RCC 7860 (cell line): ENCODE data around the gene GOSR2.

Source experiments
- DNase-seq: peaks from one replicate; pipeline ENCODE4 v3.0.0-alpha.2; 2015; ENCODE audit warnings: low spot score
- FAIRE-seq: peaks from 2 replicates; lab custom pipeline; 2012; peaks lifted over from hg19 to GRCh38; lab: Jason Lieb, UNC

GOSR2 gene

DNA sequence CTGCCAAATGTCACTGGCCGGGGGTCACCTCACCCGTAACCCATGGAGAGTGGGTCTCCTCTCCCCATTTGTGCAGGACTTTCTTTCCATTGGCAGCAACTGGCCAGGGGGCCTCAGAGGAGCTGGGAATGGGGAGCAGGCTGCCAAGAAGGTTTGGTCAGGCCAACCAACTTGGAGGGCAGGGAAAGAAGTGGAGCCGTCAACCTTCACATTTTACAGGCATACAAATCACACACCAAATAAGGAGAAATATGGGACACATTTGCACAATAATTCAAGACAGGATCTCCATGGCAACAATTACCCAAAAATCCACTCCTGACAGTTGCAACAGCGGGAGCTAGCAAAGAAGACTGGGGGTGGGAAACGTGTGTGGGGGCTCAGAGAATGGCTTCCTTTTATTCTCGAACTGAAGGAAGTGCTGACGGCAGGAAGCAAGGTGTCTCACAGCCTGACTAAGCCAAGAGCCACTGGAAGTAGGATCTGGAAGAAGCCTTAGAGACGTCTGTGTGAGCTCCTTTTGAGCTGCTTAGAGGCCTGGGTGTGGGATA, 35.2 kb downstream of the GOSR2 start:
- FAIRE-seq, result no peak
- no peak for DNase-seq

DNA sequence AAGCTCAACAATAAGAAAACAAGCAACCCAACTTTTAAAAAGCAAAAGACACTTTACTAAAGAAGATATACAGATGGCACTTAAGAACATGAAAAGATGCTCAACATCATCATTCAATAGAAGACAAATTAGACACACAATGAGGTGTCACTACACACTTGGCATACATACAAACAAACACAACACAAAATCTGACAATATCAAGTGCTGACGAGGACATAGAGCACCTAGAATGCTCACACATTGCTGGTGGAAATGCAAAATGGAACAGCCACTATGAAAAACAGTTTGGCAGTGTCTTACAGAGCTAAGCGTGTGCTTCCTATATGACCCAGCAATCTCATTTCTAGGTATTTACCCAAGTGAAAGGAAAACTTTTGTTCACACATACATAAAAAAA, 37.2 kb downstream of the GOSR2 start:
- no peak for DNase-seq
- no peak for FAIRE-seq

DNA sequence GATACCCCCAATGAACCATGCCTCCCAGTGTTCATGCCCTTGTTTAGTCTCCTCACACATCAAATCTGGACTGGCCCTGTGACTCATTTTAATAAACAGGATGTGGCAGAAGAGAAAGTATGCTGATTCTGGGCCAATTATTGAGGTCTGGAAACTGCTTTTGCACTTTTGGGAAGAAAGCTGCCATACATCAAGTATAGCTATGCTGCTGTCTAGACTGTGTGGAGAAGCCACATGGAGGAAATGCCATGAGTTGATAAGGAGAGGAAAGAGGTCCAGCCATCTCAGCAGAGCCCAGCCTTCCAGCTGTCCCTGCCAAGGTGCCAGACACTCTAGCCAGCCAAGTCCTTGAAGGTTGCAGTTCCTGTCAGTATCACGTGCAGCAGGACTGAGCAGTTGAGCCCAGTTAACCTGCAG, 39.4 kb downstream of the GOSR2 start:
- FAIRE-seq (no peak), DNase-seq (no peak)

- FAIRE-seq (no peak), DNase-seq (no peak)
Observed at GRCh38 chr17:46963571-46963970, 40.6 kb downstream of the GOSR2 start.

GRCh38 chr17:46964315-46965265, 41.6 kb downstream of the GOSR2 start:
- DNase-seq (no peak), FAIRE-seq (no peak)

GRCh38 chr17:46968224-46968834, 45.4 kb downstream of the GOSR2 start:
- no peak for FAIRE-seq
- DNase-seq, result no peak

DNA sequence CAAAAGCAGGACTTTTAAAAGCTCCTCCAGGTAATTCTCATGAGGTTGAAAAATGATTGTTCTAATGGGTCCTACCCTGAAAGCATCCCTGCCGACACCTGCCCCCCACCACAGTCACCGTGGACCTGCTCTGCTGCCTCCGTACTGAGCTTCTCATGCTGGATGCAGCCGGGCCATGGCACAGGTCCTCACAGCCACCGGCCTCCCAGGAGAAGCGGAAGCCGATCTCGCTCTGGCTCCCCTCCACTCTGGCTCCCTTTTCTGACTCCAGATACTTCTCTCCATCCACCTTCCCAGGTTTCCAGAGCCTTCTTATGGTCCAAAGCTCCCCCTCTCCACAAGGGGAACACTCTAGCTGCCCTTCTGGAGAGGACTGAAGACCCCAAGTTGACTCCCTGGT, 45.9 kb downstream of the GOSR2 start:
- DNase-seq (no peak), FAIRE-seq (no peak)

GRCh38 chr17:46971647-46972300, 48.8 kb downstream of the GOSR2 start:
- DNase-seq (no peak), FAIRE-seq (no peak)

DNA sequence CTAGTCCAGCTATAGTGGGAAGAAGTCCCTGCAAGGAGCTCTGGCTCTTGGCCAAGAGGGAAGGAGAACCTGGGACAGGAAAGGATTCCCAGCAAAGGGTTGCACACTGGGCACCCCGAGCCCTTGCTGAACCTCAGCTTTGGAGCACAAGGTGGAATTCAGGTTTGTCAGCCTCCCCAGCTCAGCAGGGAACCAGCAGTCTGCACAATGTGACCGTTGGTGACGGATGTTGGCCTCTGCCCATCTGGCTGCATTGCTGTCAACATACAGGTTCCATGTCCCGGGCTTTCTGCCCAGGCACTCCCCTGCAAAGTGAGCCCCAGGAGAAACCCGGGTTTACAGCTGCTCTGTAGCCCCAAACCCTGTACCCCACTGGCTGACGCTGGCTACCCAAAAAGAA, 49.4 kb downstream of the GOSR2 start:
- DNase-seq (no peak), FAIRE-seq (no peak)

GRCh38 chr17:46974086-46974485, 51.1 kb downstream of the GOSR2 start:
- DNase-seq (no peak), FAIRE-seq (no peak)

- DNase-seq (no peak), FAIRE-seq (no peak)
Observed at GRCh38 chr17:46975287-46975686, 52.3 kb downstream of the GOSR2 start.

DNA sequence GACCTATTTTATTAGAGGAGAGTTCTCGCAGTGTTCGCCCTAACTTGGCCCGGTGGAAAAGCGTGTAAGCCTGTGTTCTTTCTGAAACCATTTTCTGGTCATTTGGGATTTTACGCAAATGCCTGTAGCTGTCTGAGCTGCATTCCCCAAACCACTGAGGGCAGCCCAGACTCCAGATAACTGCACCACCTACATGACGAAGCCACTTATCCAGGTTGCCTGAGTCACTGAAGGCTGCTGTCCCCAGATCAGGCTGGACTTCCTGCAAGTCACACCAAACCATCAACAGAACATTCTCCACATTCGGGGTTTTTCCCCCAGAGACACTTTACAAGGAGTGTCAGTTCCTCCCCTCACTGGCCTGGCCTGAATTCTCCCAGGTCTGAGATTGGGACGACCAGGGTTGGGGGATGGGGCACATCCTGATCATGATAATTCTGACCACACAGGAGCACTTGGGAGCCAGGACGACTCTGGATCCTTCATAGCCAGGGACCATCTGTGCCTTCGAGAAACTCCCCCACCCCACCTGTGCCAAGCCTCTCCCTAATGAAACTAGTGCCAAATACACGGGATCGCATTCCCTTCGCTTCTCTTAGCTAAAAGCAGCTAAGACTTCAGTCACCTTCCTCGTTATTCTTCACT, 53.8 kb downstream of the GOSR2 start:
- FAIRE-seq, result no peak
- DNase-seq, result no peak

DNA sequence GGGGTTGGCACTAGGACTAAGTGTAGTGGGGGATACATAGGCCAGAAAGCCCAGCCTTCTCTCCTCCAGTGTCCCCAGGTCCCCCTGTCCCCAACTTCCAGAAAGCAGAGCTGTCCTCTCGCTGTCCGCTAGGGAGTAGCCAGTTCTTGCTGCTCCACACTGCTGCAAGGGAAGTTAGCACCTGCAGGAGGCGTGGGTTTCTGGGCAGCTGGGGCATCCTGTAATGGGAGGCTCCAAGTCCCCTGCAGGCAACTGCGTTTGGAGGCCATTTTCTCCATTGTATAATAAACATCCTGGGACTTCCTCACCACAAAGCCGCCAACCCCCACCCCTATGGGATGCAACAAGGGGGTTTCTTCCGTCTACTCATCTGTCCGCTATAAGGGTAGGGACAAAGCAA, 54.4 kb downstream of the GOSR2 start:
- FAIRE-seq, result no peak

DNA sequence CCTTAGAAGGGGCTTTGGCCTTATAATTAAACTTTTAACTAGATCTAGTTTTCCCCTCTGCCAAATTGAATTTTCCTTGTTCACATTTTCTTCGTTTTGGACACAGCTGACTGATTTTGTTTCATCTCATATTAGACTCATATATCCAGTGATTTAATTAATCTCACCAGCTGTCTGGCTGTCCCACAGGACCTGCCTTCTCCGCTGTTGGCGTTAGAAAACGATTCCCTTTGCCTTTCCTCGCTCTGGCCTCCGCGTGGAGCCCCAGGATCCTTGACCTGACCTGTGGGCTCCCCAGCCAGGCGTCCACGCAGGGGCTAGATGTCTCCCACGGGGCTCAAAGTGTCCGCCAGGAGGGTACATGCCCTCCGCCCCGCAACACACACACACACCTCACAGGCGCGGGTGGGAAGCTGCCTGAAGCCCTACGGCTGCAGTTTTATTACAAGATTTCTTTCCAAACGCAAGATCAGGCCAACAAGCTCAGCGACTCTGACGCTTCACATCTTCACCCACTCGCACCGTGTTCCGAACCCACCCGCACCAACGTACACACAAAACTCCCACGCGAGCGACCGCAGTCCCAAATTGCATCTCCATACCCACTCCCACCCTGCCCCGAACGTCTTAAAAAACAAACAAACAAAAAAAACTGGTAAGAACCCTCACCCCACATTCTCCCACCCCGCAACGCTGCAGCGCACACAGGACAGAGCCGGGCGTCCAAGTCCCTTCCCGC, 55.0 kb downstream of the GOSR2 start:
- FAIRE-seq, result no peak
- no peak for DNase-seq

More for the DNA sequence above, 54.4 kb downstream of the GOSR2 start:
- DNase-seq, result no peak

- DNase-seq (no peak), FAIRE-seq (no peak)
Observed at GRCh38 chr17:46978489-46979146, 55.7 kb downstream of the GOSR2 start.

GRCh38 chr17:46979147-46979863, 56.3 kb downstream of the GOSR2 start, which contains the start of gene RPRML:
TSS of gene RPRML (minus strand) at chr17:46979253. CDS start at chr17:46979007, 246 bp downstream.
- DNase-seq, result no peak
- no peak for FAIRE-seq

GRCh38 chr17:46982577-46982976, 59.6 kb downstream of the GOSR2 start:
- FAIRE-seq (no peak), DNase-seq (no peak)

- FAIRE-seq, result no peak
- no peak for DNase-seq
Observed at GRCh38 chr17:46983782-46984181, 60.8 kb downstream of the GOSR2 start.

DNA sequence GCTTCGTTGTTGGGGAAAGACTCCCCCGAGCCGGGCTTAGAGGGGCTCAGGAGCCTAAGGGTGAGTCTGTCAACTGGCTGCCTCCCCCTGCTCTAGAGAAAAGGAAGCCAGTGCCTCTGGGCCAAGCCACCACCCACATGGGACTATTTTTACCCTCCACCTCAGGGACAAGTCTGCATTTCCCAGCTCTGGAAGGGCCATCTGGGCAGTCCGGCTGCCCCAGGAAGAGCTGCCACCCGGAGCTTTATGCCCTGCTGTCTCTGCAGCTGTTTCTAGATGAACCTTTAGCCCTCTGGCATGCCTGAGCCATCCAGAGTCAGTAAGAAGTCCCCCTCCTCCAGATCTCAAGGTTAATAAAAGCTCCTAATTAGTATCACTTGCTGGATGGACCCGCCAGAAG, 61.4 kb downstream of the GOSR2 start:
- FAIRE-seq (no peak), DNase-seq (no peak)
